ENCODE data around the gene HES1.

HES1 gene

DNA sequence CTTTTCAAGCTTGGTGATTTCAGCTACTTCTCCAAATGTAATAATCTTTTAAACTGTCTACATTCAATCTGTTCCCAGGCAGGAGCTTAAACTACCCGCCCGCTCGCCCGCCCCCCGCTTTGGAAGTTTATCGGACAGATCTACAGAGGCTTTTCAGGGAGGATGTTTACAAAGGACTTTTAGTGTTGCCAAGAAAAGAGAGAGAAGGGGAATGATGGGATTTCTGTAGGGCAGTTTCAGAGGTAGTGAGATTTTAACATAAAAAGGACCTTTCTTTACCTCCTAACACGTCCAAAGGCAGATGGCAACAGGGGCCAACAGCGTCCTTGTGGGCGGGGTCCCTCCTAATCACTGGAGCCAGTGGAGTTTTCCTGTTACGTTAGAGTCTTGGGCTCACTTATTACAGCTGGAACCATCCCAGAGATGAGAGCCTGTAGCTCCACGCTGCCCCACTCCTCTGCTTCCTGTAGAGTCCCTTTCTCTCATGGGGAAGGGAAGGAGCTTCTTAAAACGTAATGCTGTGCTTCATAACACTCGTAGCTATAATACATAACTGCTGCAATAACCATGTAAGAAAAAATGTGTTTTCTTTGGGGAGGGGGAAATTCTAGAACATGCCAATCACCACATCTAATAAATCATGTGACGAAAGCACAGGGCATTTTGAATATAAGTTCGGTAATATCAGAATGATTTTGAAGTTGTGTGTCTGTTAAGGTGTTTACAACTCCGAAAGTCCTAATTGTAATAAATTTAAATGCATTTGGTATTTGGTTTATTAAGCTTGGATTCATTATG is 30.9 kb downstream of the HES1 start:
- Histone ChIP-seq H3K27me3 (ENCODE audit: control insufficient read depth, insufficient read depth, low read length) (peaks cover 75% of the 10 kb centered on the region), H3K4me1 (ENCODE audit: control insufficient read depth, insufficient read depth, low read length) (no peaks in the 10 kb centered on the region), H3K4me3 (ENCODE audit: low read length) (no peak overlapping the region), H3K36me3 (ENCODE audit: insufficient read depth, low read length) (no peaks in the 10 kb centered on the region), H3K9me3 (replicated peaks; ENCODE audit: low read length) (no peaks in the 10 kb centered on the region), H3K4me2 (ENCODE audit: low read length) (no peak overlapping the region), H3K9ac (ENCODE audit: low read depth, low read length) (no peak overlapping the region)

GRCh38 chr3:194167480-194168282 is 31.7 kb downstream of the HES1 start:
- Histone ChIP-seq H3K4me1 (ENCODE audit: control insufficient read depth, insufficient read depth, low read length) (no peaks in the 10 kb centered on the region), H3K9me3 (replicated peaks; ENCODE audit: low read length) (no peaks in the 10 kb centered on the region), H3K4me3 (ENCODE audit: low read length) (no peak overlapping the region), H3K27me3 (ENCODE audit: control insufficient read depth, insufficient read depth, low read length) (peaks cover 68% of the 10 kb centered on the region), H3K4me2 (ENCODE audit: low read length) (no peak overlapping the region), H3K9ac (ENCODE audit: low read depth, low read length) (no peak overlapping the region), H3K36me3 (ENCODE audit: insufficient read depth, low read length) (no peaks in the 10 kb centered on the region)

GRCh38 chr3:194168994-194169393 is 33.0 kb downstream of the HES1 start:
- Histone ChIP-seq H3K4me1 (ENCODE audit: control insufficient read depth, insufficient read depth, low read length) (no peaks in the 10 kb centered on the region), H3K4me2 (ENCODE audit: low read length) (no peak overlapping the region), H3K4me3 (ENCODE audit: low read length) (no peak overlapping the region), H3K9ac (ENCODE audit: low read depth, low read length) (no peak overlapping the region), H3K9me3 (replicated peaks; ENCODE audit: low read length) (no peaks in the 10 kb centered on the region), H3K36me3 (ENCODE audit: insufficient read depth, low read length) (no peaks in the 10 kb centered on the region), H3K27me3 (ENCODE audit: control insufficient read depth, insufficient read depth, low read length) (peaks cover 57% of the 10 kb centered on the region)

DNA sequence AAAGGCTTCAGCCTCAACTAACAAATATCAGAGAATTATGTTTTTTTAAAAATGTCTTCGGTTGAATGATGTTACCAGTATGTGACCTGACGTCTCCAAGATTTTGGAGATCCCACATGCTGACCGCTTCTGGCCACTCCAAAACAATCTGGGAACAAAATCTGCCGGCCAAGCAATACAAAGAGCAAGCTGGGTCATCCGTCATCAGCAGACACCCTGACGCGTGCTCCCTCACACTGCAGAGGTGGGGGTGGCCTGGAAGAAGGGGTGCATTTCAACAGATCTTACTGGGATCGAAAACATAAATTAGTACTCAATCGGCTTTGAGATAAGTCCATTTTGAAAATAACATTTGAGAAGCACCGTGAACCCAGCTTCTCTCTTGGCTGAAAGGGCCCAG is 33.6 kb downstream of the HES1 start:
- peaks cover 53% of the 10 kb centered on the region for H3K27me3 ChIP-seq (ENCODE audit: control insufficient read depth, insufficient read depth, low read length)

GRCh38 chr3:194170793-194171192 is 34.8 kb downstream of the HES1 start:
- Histone ChIP-seq H3K9me3 (replicated peaks; ENCODE audit: low read length) (no peaks in the 10 kb centered on the region), H3K9ac (ENCODE audit: low read depth, low read length) (no peak overlapping the region), H3K27me3 (ENCODE audit: control insufficient read depth, insufficient read depth, low read length) (peaks cover 45% of the 10 kb centered on the region), H3K4me1 (ENCODE audit: control insufficient read depth, insufficient read depth, low read length) (no peaks in the 10 kb centered on the region), H3K4me2 (ENCODE audit: low read length) (no peak overlapping the region), H3K4me3 (ENCODE audit: low read length) (no peak overlapping the region), H3K36me3 (ENCODE audit: insufficient read depth, low read length) (no peaks in the 10 kb centered on the region)

More for the DNA sequence above, 33.6 kb downstream of the HES1 start:
- H3K9ac ChIP-seq (ENCODE audit: low read depth, low read length): no peak overlapping the region
- no peak overlapping the region for H3K4me2 ChIP-seq (ENCODE audit: low read length)
- H3K4me3 ChIP-seq (ENCODE audit: low read length): no peak overlapping the region
- no peaks in the 10 kb centered on the region for H3K9me3 ChIP-seq (replicated peaks; ENCODE audit: low read length)
- no peaks in the 10 kb centered on the region for H3K36me3 ChIP-seq (ENCODE audit: insufficient read depth, low read length)
- no peaks in the 10 kb centered on the region for H3K4me1 ChIP-seq (ENCODE audit: control insufficient read depth, insufficient read depth, low read length)

GRCh38 chr3:194174406-194174805 is 38.5 kb downstream of the HES1 start:
- no peaks in the 10 kb centered on the region for H3K4me1 ChIP-seq (ENCODE audit: control insufficient read depth, insufficient read depth, low read length)
- H3K9ac ChIP-seq (ENCODE audit: low read depth, low read length): no peak overlapping the region
- no peaks in the 10 kb centered on the region for H3K36me3 ChIP-seq (ENCODE audit: insufficient read depth, low read length)
- H3K4me3 ChIP-seq (ENCODE audit: low read length): no peak overlapping the region
- no peak overlapping the region for H3K4me2 ChIP-seq (ENCODE audit: low read length)
- H3K9me3 ChIP-seq (replicated peaks; ENCODE audit: low read length): no peaks in the 10 kb centered on the region
- H3K27me3 ChIP-seq (ENCODE audit: control insufficient read depth, insufficient read depth, low read length): peaks cover 33% of the 10 kb centered on the region

- Histone ChIP-seq H3K36me3 (ENCODE audit: insufficient read depth, low read length) (no peaks in the 10 kb centered on the region), H3K4me1 (ENCODE audit: control insufficient read depth, insufficient read depth, low read length) (no peaks in the 10 kb centered on the region), H3K9me3 (replicated peaks; ENCODE audit: low read length) (no peaks in the 10 kb centered on the region), H3K4me3 (ENCODE audit: low read length) (no peak overlapping the region), H3K27me3 (ENCODE audit: control insufficient read depth, insufficient read depth, low read length) (peaks cover 29% of the 10 kb centered on the region), H3K9ac (ENCODE audit: low read depth, low read length) (no peak overlapping the region), H3K4me2 (ENCODE audit: low read length) (no peak overlapping the region)
Observed at GRCh38 chr3:194174980-194175379, 39.0 kb downstream of the HES1 start.

DNA sequence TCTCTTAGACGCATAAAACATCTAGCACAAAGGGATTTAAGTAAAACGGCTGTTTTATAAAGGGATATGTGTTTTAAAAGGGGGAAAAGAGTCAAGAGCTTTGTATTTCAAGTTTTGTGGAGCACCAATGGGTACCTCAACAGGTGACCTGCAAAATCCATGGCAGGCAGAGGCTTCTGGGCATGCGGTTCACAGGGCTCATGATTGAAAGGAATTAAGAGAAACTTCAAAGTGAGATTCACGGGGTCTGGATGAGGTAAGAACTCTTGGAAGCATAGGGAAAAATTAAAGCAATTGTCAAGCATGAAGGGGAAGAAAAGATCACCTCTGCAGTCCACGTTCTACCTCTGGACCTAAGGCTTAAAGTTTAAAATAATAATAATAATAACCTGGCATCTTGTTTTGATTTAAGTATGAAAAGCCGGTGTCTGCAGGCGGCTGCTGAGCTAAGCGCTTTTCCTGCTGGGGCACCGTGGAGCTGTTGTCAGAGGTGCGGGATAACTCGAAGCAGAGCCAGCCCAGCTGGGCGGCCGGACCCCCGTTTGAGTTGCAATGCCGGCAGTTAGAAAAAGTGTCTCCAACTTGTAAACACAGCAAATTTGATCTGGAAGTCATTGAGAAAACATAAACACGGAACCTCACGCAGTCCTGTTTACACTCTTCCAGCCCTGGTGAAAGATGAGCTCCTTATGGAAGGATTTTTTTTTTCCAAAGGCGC is 40.5 kb downstream of the HES1 start:
- no peak overlapping the region for H3K4me2 ChIP-seq (ENCODE audit: low read length)
- no peaks in the 10 kb centered on the region for H3K4me1 ChIP-seq (ENCODE audit: control insufficient read depth, insufficient read depth, low read length)
- no peak overlapping the region for H3K9ac ChIP-seq (ENCODE audit: low read depth, low read length)
- no peak overlapping the region for H3K4me3 ChIP-seq (ENCODE audit: low read length)
- no peaks in the 10 kb centered on the region for H3K36me3 ChIP-seq (ENCODE audit: insufficient read depth, low read length)
- H3K27me3 ChIP-seq (ENCODE audit: control insufficient read depth, insufficient read depth, low read length): peaks cover 21% of the 10 kb centered on the region
- H3K9me3 ChIP-seq (replicated peaks; ENCODE audit: low read length): no peaks in the 10 kb centered on the region

GRCh38 chr3:194177141-194177540 is 41.2 kb downstream of the HES1 start:
- Histone ChIP-seq H3K4me1 (ENCODE audit: control insufficient read depth, insufficient read depth, low read length) (no peaks in the 10 kb centered on the region), H3K9me3 (replicated peaks; ENCODE audit: low read length) (no peaks in the 10 kb centered on the region), H3K9ac (ENCODE audit: low read depth, low read length) (no peak overlapping the region), H3K4me3 (ENCODE audit: low read length) (no peak overlapping the region), H3K4me2 (ENCODE audit: low read length) (no peak overlapping the region), H3K36me3 (ENCODE audit: insufficient read depth, low read length) (no peaks in the 10 kb centered on the region), H3K27me3 (ENCODE audit: control insufficient read depth, insufficient read depth, low read length) (peaks cover 21% of the 10 kb centered on the region)

DNA sequence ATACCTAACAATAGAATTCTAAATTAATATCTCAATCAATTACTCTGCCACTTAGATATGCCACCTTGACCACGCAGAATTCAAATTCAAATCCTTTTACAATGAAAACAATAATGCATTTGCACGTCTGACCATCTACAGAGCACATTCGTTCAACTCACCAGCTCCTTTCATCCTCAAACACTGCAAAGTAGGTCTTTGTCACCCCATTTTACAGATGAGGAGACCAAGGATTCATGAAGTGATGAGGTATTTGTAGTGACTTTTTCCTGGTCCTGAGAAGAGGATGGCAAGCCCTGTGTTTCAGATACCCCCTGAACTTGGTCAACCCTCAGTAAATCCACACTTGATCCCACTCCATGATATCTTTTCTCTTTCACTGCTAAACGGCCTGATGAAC is 42.2 kb downstream of the HES1 start:
- H3K4me1 ChIP-seq (ENCODE audit: control insufficient read depth, insufficient read depth, low read length): no peaks in the 10 kb centered on the region
- peaks cover 21% of the 10 kb centered on the region for H3K27me3 ChIP-seq (ENCODE audit: control insufficient read depth, insufficient read depth, low read length)
- no peaks in the 10 kb centered on the region for H3K9me3 ChIP-seq (replicated peaks; ENCODE audit: low read length)
- H3K9ac ChIP-seq (ENCODE audit: low read depth, low read length): no peak overlapping the region
- no peak overlapping the region for H3K4me3 ChIP-seq (ENCODE audit: low read length)
- H3K36me3 ChIP-seq (ENCODE audit: insufficient read depth, low read length): no peaks in the 10 kb centered on the region
- no peak overlapping the region for H3K4me2 ChIP-seq (ENCODE audit: low read length)

GRCh38 chr3:194178669-194179068 is 42.7 kb downstream of the HES1 start:
- H3K36me3 ChIP-seq (ENCODE audit: insufficient read depth, low read length): no peaks in the 10 kb centered on the region
- no peaks in the 10 kb centered on the region for H3K4me1 ChIP-seq (ENCODE audit: control insufficient read depth, insufficient read depth, low read length)
- no peak overlapping the region for H3K4me2 ChIP-seq (ENCODE audit: low read length)
- no peak overlapping the region for H3K9ac ChIP-seq (ENCODE audit: low read depth, low read length)
- no peaks in the 10 kb centered on the region for H3K9me3 ChIP-seq (replicated peaks; ENCODE audit: low read length)
- H3K27me3 ChIP-seq (ENCODE audit: control insufficient read depth, insufficient read depth, low read length): peaks cover 21% of the 10 kb centered on the region
- H3K4me3 ChIP-seq (ENCODE audit: low read length): no peak overlapping the region

Data from skeletal muscle satellite cell (primary cell).